ENCODE data around the gene ESR1. TPM values are rescaled to one million over a fixed set of nuclear protein-coding genes. Genes with fewer than 3 reads are reported as not detected.

Gene ESR1
- total RNA-seq: 1 to 10 TPM; 1.6 to 3.3 (median 2.3) TPM
- 0.70 TPM for polyA plus RNA-seq
- long read RNA-seq, donor 1, partial matches to known transcripts: 0 of 1 reads
- long read RNA-seq, donor 1, other reads (novel, unspliced or antisense): 1 of 1 reads
- long read RNA-seq, donor 2: 0 reads
- long read RNA-seq, donor 3, partial matches to known transcripts: 0 of 2 reads
- long read RNA-seq, donor 3, other reads (novel, unspliced or antisense): 2 of 2 reads
- long read RNA-seq, donor 4: 0 reads

DNA sequence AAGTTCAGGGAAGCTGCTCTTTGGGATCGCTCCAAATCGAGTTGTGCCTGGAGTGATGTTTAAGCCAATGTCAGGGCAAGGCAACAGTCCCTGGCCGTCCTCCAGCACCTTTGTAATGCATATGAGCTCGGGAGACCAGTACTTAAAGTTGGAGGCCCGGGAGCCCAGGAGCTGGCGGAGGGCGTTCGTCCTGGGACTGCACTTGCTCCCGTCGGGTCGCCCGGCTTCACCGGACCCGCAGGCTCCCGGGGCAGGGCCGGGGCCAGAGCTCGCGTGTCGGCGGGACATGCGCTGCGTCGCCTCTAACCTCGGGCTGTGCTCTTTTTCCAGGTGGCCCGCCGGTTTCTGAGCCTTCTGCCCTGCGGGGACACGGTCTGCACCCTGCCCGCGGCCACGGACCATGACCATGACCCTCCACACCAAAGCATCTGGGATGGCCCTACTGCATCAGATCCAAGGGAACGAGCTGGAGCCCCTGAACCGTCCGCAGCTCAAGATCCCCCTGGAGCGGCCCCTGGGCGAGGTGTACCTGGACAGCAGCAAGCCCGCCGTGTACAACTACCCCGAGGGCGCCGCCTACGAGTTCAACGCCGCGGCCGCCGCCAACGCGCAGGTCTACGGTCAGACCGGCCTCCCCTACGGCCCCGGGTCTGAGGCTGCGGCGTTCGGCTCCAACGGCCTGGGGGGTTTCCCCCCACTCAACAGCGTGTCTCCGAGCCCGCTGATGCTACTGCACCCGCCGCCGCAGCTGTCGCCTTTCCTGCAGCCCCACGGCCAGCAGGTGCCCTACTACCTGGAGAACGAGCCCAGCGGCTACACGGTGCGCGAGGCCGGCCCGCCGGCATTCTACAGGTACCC, at the start of gene ESR1:
Gene ESR1 (plus strand): TSS at position 170 of the 858 bp plus-strand sequence. CDS start 231 bp downstream, at position 401.
- H3K4me3 ChIP-seq (ENCODE audit: low read length): peak within 1 kb of the TSS; percentile 39
- H3K4me1 ChIP-seq (ENCODE audit: control insufficient read depth, insufficient read depth, low read length): peaks cover 2% of the 10 kb centered on the region
- no peak within 1 kb of the TSS for H3K27ac ChIP-seq (ENCODE audit: low read length)
- DNase-seq: peak; percentile 20 to 69 (median 63)
- intact Hi-C loops (cut with DNase I): no loop called here
- H3K9me3 ChIP-seq (ENCODE audit: control insufficient read depth, low read length): no peaks in the 10 kb centered on the region
- no peaks in the 10 kb centered on the region for H3K27me3 ChIP-seq (ENCODE audit: control insufficient read depth, insufficient read depth)
- 6% methylated on average over 73 of the region's 73 CpGs for whole genome bisulfite sequencing
- peak; percentile 32 to 38 for ATAC-seq

GRCh38 chr6:151760486-151760885, 47.0 kb upstream of the ESR1 start:
- DNase-seq (no peak), ATAC-seq (no peak)
- Histone ChIP-seq H3K9me3 (ENCODE audit: control insufficient read depth, low read length) (no peaks in the 10 kb centered on the region), H3K4me1 (ENCODE audit: control insufficient read depth, insufficient read depth, low read length) (no peaks in the 10 kb centered on the region), H3K27me3 (ENCODE audit: control insufficient read depth, insufficient read depth) (no peaks in the 10 kb centered on the region), H3K27ac (ENCODE audit: low read length) (no peak overlapping the region), H3K4me3 (ENCODE audit: low read length) (no peak overlapping the region)
- intact Hi-C loops (cut with DNase I): loop anchor here (5.0 to 10.0 kb wide), 3 partner anchors 66 to 364 kb away; no protein-coding TSS in a partner anchor
- 87% methylated on average over 7 of the region's 7 CpGs for WGBS

GRCh38 chr6:151761851-151762250, 45.6 kb upstream of the ESR1 start:
- DNase-seq (no peak), ATAC-seq (no peak)
- Histone ChIP-seq H3K27ac (ENCODE audit: low read length) (no peak overlapping the region), H3K27me3 (ENCODE audit: control insufficient read depth, insufficient read depth) (no peaks in the 10 kb centered on the region), H3K4me1 (ENCODE audit: control insufficient read depth, insufficient read depth, low read length) (no peaks in the 10 kb centered on the region), H3K4me3 (ENCODE audit: low read length) (no peak overlapping the region), H3K9me3 (ENCODE audit: control insufficient read depth, low read length) (no peaks in the 10 kb centered on the region)
- WGBS: 81% methylated on average over 4 of the region's 4 CpGs
- intact Hi-C loops (cut with DNase I): loop anchor here (5.0 to 10.0 kb wide), 3 partner anchors 67 to 363 kb away; no protein-coding TSS in a partner anchor

DNA sequence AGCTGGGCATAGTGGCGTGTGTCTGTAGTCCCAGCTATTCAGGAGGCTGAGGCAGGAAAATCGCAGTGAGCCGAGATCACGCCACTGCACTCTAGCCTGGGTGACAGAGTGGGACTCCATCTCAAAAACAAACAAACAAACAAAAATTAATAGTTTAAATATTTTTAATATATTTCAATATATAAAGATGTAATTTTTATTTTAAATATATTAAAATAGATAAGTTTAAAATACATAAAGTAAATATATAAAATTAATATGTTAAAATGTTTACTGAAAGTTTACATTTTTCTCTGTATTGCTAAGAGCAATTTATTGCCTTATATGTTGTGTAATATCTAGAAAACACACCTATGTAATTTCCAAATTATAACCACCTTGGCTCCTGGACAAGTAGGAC, 44.7 kb upstream of the ESR1 start:
- DNase-seq (no peak), ATAC-seq (no peak)
- intact Hi-C loops (cut with DNase I): loop anchor here (5.0 to 10.0 kb wide), 3 partner anchors 68 to 362 kb away; no protein-coding TSS in a partner anchor
- no peak overlapping the region for H3K27ac ChIP-seq (ENCODE audit: low read length)
- peak overlapping the region; percentile 26 for H3K4me3 ChIP-seq (ENCODE audit: low read length)
- WGBS: 93% methylated on average over 4 of the region's 4 CpGs
- H3K27me3 ChIP-seq (ENCODE audit: control insufficient read depth, insufficient read depth): no peaks in the 10 kb centered on the region
- H3K9me3 ChIP-seq (ENCODE audit: control insufficient read depth, low read length): no peaks in the 10 kb centered on the region
- no peaks in the 10 kb centered on the region for H3K4me1 ChIP-seq (ENCODE audit: control insufficient read depth, insufficient read depth, low read length)

DNA sequence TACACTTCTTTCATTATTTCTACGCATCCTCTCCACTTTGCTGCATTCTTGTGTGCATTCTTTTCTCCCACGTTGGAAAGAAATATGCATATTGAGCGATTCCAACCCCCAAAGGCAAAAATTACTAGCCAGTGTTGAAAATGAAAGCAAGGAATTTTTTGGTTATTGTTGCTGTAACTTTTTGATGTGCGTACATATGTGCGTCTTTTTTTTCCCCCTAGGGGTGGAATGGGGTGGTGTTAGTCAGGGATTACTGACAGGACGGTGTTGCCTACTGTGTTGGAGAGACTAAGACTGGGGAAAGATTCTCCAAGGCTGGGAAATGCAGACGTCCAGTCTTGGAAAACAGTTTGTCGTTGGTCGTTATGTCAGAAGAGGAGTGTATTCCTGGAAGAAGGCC, 44.2 kb upstream of the ESR1 start:
- intact Hi-C loops (cut with DNase I): loop anchor here (5.0 to 10.0 kb wide), 3 partner anchors 69 to 361 kb away; no protein-coding TSS in a partner anchor
- no peak overlapping the region for H3K27ac ChIP-seq (ENCODE audit: low read length)

GRCh38 chr6:151763938-151764680, 43.4 kb upstream of the ESR1 start:
- 11% methylated on average over 20 of the region's 20 CpGs for WGBS
- no peaks in the 10 kb centered on the region for H3K4me1 ChIP-seq (ENCODE audit: control insufficient read depth, insufficient read depth, low read length)
- DNase-seq (peak; percentile 96 to 99 (median 98)), ATAC-seq (peak; percentile 96 to 97)
- intact Hi-C loops (cut with DNase I): loop anchor here (5.0 to 10.0 kb wide), 3 partner anchors 69 to 361 kb away; no protein-coding TSS in a partner anchor
- H3K9me3 ChIP-seq (ENCODE audit: control insufficient read depth, low read length): no peaks in the 10 kb centered on the region
- peak overlapping the region; percentile 38 for H3K4me3 ChIP-seq (ENCODE audit: low read length)
- no peaks in the 10 kb centered on the region for H3K27me3 ChIP-seq (ENCODE audit: control insufficient read depth, insufficient read depth)
- peak overlapping the region; percentile 38 for H3K27ac ChIP-seq (ENCODE audit: low read length)

More for the DNA sequence above, 44.2 kb upstream of the ESR1 start:
- 53% methylated on average over 9 of the region's 9 CpGs for WGBS
- no peaks in the 10 kb centered on the region for H3K9me3 ChIP-seq (ENCODE audit: control insufficient read depth, low read length)
- H3K4me1 ChIP-seq (ENCODE audit: control insufficient read depth, insufficient read depth, low read length): no peaks in the 10 kb centered on the region
- ATAC-seq (peak; percentile 55 to 70), DNase-seq (no peak)
- H3K4me3 ChIP-seq (ENCODE audit: low read length): peak overlapping the region; percentile 26
- H3K27me3 ChIP-seq (ENCODE audit: control insufficient read depth, insufficient read depth): no peaks in the 10 kb centered on the region

DNA sequence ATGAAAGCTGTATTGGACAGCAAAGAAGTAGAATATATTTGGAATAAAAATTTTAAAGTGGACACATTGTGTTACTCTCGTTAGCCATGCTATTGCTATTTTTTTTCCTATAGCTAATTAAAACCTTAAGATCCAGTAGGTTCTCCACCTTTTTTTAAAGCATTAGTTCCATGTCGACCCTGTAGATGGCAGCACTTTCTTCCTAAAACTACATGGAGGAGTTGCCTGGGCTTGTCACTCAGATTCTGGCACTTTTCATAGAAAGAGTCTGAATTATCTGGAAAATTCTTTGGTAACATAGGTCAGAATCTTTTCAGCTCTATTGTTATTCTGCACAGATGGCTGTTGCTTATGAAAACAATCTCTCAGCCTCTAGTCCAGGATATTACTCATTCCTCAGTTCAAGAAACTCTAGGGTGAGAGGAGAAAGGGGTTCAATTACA, 42.0 kb upstream of the ESR1 start:
- Histone ChIP-seq H3K27me3 (ENCODE audit: control insufficient read depth, insufficient read depth) (no peaks in the 10 kb centered on the region), H3K4me3 (ENCODE audit: low read length) (no peak overlapping the region), H3K27ac (ENCODE audit: low read length) (no peak overlapping the region), H3K9me3 (ENCODE audit: control insufficient read depth, low read length) (no peaks in the 10 kb centered on the region), H3K4me1 (ENCODE audit: control insufficient read depth, insufficient read depth, low read length) (no peaks in the 10 kb centered on the region)
- ATAC-seq: peak; percentile 61 to 81
- intact Hi-C loops (cut with DNase I): loop anchor here in 3 of 4 donors (5.0 to 10.0 kb wide), 3 partner anchors 71 to 359 kb away; no protein-coding TSS in a partner anchor
- no peak for DNase-seq
- 1% methylated on average over 2 of the region's 2 CpGs for WGBS

DNA sequence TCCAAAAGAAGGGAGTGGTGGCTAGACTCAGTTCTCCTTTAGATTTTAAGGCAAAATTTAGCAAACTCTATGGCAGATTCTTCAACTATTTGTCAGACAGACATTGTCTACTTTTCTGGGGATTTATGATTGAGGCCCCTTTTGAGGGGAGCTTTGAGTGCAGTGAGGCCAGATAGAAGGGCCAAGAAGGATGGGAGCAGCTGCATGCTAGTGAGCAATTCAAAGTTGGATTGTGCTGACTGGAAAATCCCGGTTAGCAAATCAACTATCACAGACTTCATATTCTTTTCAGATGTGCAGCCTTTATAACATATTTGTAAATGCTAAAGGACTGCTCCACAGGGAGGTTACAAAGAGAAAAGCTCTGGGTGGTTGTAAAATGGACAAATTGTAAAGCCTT, 35.0 kb upstream of the ESR1 start:
- Histone ChIP-seq H3K4me3 (ENCODE audit: low read length) (no peak overlapping the region), H3K9me3 (ENCODE audit: control insufficient read depth, low read length) (no peaks in the 10 kb centered on the region), H3K27me3 (ENCODE audit: control insufficient read depth, insufficient read depth) (no peaks in the 10 kb centered on the region), H3K4me1 (ENCODE audit: control insufficient read depth, insufficient read depth, low read length) (no peaks in the 10 kb centered on the region), H3K27ac (ENCODE audit: low read length) (no peak overlapping the region)
- ATAC-seq (no peak), DNase-seq (no peak)
- intact Hi-C loops (cut with DNase I): no loop called here
- WGBS: 78% methylated on average over 1 of the region's 1 CpG

DNA sequence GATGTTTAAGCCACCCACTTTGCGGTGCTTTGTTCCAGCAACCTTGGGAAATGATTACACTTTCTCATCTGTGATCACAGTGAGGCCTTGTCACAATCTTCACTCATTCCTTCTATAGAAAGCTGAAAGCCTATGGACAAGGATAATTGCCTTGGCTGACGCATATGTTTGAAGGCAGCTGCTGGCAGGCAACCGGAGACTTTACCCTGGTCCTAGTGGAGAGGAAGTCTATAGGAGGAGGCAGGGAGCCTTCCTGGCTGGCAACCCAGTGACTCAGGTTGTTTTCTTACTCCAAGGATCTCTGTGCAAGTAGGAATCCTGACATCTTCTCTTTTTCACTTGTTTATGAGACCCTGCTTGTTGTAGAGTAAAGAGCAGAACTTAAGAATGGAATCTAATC, 34.1 kb upstream of the ESR1 start:
- DNase-seq (no peak), ATAC-seq (no peak)
- Histone ChIP-seq H3K27ac (ENCODE audit: low read length) (no peak overlapping the region), H3K9me3 (ENCODE audit: control insufficient read depth, low read length) (no peaks in the 10 kb centered on the region), H3K4me1 (ENCODE audit: control insufficient read depth, insufficient read depth, low read length) (no peaks in the 10 kb centered on the region), H3K27me3 (ENCODE audit: control insufficient read depth, insufficient read depth) (no peaks in the 10 kb centered on the region), H3K4me3 (ENCODE audit: low read length) (no peak overlapping the region)
- intact Hi-C loops (cut with DNase I): no loop called here
- 80% methylated on average over 3 of the region's 3 CpGs for WGBS

- H3K9me3 ChIP-seq (ENCODE audit: control insufficient read depth, low read length): no peaks in the 10 kb centered on the region
- no peak for DNase-seq
- no peaks in the 10 kb centered on the region for H3K4me1 ChIP-seq (ENCODE audit: control insufficient read depth, insufficient read depth, low read length)
- no peaks in the 10 kb centered on the region for H3K27me3 ChIP-seq (ENCODE audit: control insufficient read depth, insufficient read depth)
- H3K27ac ChIP-seq (ENCODE audit: low read length): no peak overlapping the region
- intact Hi-C loops (cut with DNase I): no loop called here
- 72% methylated on average over 2 of the region's 2 CpGs for WGBS
- no peak for ATAC-seq
- H3K4me3 ChIP-seq (ENCODE audit: low read length): no peak overlapping the region
These were observed 24.9 kb upstream of the ESR1 start for GRCh38 chr6:151782560-151782959.

Measured in right cardiac atrium (tissue), 5 donors.